IMR-90 (cell line): ENCODE data around the gene HGF.

Source experiments
- BHLHE40 ChIP-seq: fragments of 150-350 bp; IDR thresholded peaks from 2 replicates; pipeline ENCODE4 v1.6.1; 2016; ENCODE audit warnings: mild to moderate bottlenecking, low read depth, low read length
- CEBPB ChIP-seq: IDR thresholded peaks from 2 replicates; pipeline ENCODE4 v1.6.1; 2012; ENCODE audit warnings: low read depth, low read length, improper control_type of control experiment
- CTCF ChIP-seq: conservative IDR thresholded peaks from 2 replicates; pipeline ENCODE4 v1.5.1; 2012; ENCODE audit warnings: mild to moderate bottlenecking, low read depth, low read length, improper control_type of control experiment
- ELK1 ChIP-seq: fragments of 150-350 bp; IDR thresholded peaks from 2 replicates; pipeline ENCODE4 v1.6.1; 2016; ENCODE audit warnings: low read depth, mild to moderate bottlenecking, low read length, moderate library complexity, borderline replicate concordance
- FOS ChIP-seq: fragments of 150-350 bp; IDR thresholded peaks from 2 replicates; pipeline ENCODE4 v1.6.1; 2016; ENCODE audit warnings: low read depth, low read length
- MAFK ChIP-seq: IDR thresholded peaks from 2 replicates; pipeline ENCODE4 v1.6.1; 2012; ENCODE audit warnings: low read depth, low read length, improper control_type of control experiment
- MAZ ChIP-seq: IDR thresholded peaks from 2 replicates; pipeline ENCODE4 v1.6.1; 2012; ENCODE audit warnings: low read depth, mild to moderate bottlenecking, low read length, improper control_type of control experiment, moderate library complexity, borderline replicate concordance
- MXI1 ChIP-seq: IDR thresholded peaks from 2 replicates; pipeline ENCODE4 v1.6.1; 2012; ENCODE audit warnings: low read depth, mild to moderate bottlenecking, low read length, moderate library complexity, borderline replicate concordance
- NFE2L2 ChIP-seq: fragments of 150-350 bp; IDR thresholded peaks from 2 replicates; pipeline ENCODE4 v1.6.1; 2016; ENCODE audit warnings: low read depth, mild to moderate bottlenecking, low read length
- POLR2A ChIP-seq: IDR thresholded peaks from 2 replicates; pipeline ENCODE4 v1.6.1; 2012; ENCODE audit warnings: mild to moderate bottlenecking, low read depth, low read length
- RAD21 ChIP-seq: IDR thresholded peaks from 2 replicates; pipeline ENCODE4 v1.6.1; 2012; ENCODE audit warnings: low read length, improper control_type of control experiment
- RFX5 ChIP-seq: IDR thresholded peaks from 2 replicates; pipeline ENCODE4 v1.8.0; 2012; ENCODE audit warnings: low read depth, mild to moderate bottlenecking, low read length, moderate library complexity
- USF2 ChIP-seq: fragments of 150-350 bp; IDR thresholded peaks from 2 replicates; pipeline ENCODE4 v1.6.1; 2017; ENCODE audit warnings: mild to moderate bottlenecking, antibody characterized with exemption, low read length, low read depth

- TF ChIP-seq CTCF (no peak), MAZ (no peak), POLR2A (no peak), USF2 (no peak), BHLHE40 (no peak), NFE2L2 (no peak), MAFK (no peak), CEBPB (no peak), RFX5 (no peak), MXI1 (no peak), RAD21 (no peak), FOS (no peak), ELK1 (no peak)
These were observed 26.2 kb downstream of the HGF start for GRCh38 chr7:81743665-81744064.
